Measurements from ENCODE around the gene PPP5C.
"Not testable (repeated sequence)": the region's sequence is repeated elsewhere in the genome, so short reads cannot be mapped to it uniquely, and the experiment has no call there.

Gene PPP5C

GRCh38 chr19:46366620-46367292, 19.9 kb downstream of the PPP5C start:
- DNase-seq = no peak

GRCh38 chr19:46367426-46367825, 20.5 kb downstream of the PPP5C start:
- DNase-seq = no peak

GRCh38 chr19:46368116-46368515, 21.2 kb downstream of the PPP5C start:
- DNase-seq = no peak

- DNase-seq = no peak
Observed at GRCh38 chr19:46369817-46370216, 22.9 kb downstream of the PPP5C start.

GRCh38 chr19:46371371-46371901, 24.5 kb downstream of the PPP5C start:
- DNase-seq = no peak

- no peak for DNase-seq
Observed at GRCh38 chr19:46372901-46373490, 26.1 kb downstream of the PPP5C start.

GRCh38 chr19:46373491-46374359, 26.8 kb downstream of the PPP5C start:
- DNase-seq = no peak

GRCh38 chr19:46374536-46375475, 27.9 kb downstream of the PPP5C start:
- no peak for DNase-seq

GRCh38 chr19:46375476-46376067, 28.7 kb downstream of the PPP5C start:
- not testable (repeated sequence) for DNase-seq

- no peak for DNase-seq
Observed at GRCh38 chr19:46376241-46377153, 29.6 kb downstream of the PPP5C start.

- DNase-seq = no peak
Observed at GRCh38 chr19:46378268-46378667, 31.4 kb downstream of the PPP5C start.

- no peak for DNase-seq
Observed at GRCh38 chr19:46380690-46381089, 33.8 kb downstream of the PPP5C start.

GRCh38 chr19:46381346-46381745, 34.5 kb downstream of the PPP5C start:
- DNase-seq = no peak

- no peak for DNase-seq
Observed at GRCh38 chr19:46381756-46382345, 35.0 kb downstream of the PPP5C start.

- DNase-seq = no peak
Observed at GRCh38 chr19:46383171-46383815, 36.4 kb downstream of the PPP5C start.

GRCh38 chr19:46383846-46384245, 37.0 kb downstream of the PPP5C start:
- DNase-seq = no peak

GRCh38 chr19:46384396-46384795, 37.5 kb downstream of the PPP5C start:
- no peak for DNase-seq

- DNase-seq = no peak
Observed at GRCh38 chr19:46385636-46386035, 38.7 kb downstream of the PPP5C start.

- DNase-seq = no peak
Observed at GRCh38 chr19:46386151-46386550, 39.3 kb downstream of the PPP5C start.

Data from cortex of kidney (tissue), 1 donor.